Measurements from ENCODE around the gene NUCB1. TPM values are rescaled to one million over a fixed set of nuclear protein-coding genes. Genes with fewer than 3 reads are reported as not detected.

The NUCB1 gene
- total and polyA plus RNA-seq, 4 donors: 186 to 775 (median 238) TPM

- Histone ChIP-seq H3K9ac (ENCODE audit: low read depth in 1 of 2, low read length in 2 of 2) (no peak overlapping the region), H3K4me1 (ENCODE audit: control insufficient read depth in 4 of 4, insufficient read depth in 4 of 4, low read length in 3 of 4) (peaks cover 0 to 25% (median 16%) of the 10 kb centered on the region in 4 donors), H3K27ac (ENCODE audit: low read depth in 1 of 2, low read length in 2 of 2) (no peak overlapping the region), H3K27me3 (ENCODE audit: control insufficient read depth in 4 of 4, insufficient read depth in 4 of 4, low read length in 3 of 4) (no peaks in the 10 kb centered on the region), H3K4me3 (ENCODE audit: low read depth in 1 of 3, low read length in 3 of 3) (no peak overlapping the region), H3K9me3 (ENCODE audit: control insufficient read depth in 4 of 4, low read length in 3 of 4) (no peaks in the 10 kb centered on the region), H3K36me3 (ENCODE audit: control insufficient read depth in 4 of 4, insufficient read depth in 3 of 4, low read depth in 1 of 4, low read length in 3 of 4) (peaks cover 14 to 44% (median 35%) of the 10 kb centered on the region in 4 donors)
- WGBS: 94% methylated on average over 2 of the region's 2 CpGs
- TF ChIP-seq, protein P1, sequence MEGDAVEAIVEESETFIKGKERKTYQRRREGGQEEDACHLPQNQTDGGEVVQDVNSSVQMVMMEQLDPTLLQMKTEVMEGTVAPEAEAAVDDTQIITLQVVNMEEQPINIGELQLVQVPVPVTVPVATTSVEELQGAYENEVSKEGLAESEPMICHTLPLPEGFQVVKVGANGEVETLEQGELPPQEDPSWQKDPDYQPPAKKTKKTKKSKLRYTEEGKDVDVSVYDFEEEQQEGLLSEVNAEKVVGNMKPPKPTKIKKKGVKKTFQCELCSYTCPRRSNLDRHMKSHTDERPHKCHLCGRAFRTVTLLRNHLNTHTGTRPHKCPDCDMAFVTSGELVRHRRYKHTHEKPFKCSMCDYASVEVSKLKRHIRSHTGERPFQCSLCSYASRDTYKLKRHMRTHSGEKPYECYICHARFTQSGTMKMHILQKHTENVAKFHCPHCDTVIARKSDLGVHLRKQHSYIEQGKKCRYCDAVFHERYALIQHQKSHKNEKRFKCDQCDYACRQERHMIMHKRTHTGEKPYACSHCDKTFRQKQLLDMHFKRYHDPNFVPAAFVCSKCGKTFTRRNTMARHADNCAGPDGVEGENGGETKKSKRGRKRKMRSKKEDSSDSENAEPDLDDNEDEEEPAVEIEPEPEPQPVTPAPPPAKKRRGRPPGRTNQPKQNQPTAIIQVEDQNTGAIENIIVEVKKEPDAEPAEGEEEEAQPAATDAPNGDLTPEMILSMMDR (IDR thresholded peaks at IDR 0.05; ENCODE audit: low read depth, low read length, missing input control): no peak
- TF ChIP-seq RAD21 (IDR thresholded peaks at IDR 0.05) (no peak), FOXA1 (IDR thresholded peaks at IDR 0.05) (no peak)
- TF ChIP-seq, protein P2, sequence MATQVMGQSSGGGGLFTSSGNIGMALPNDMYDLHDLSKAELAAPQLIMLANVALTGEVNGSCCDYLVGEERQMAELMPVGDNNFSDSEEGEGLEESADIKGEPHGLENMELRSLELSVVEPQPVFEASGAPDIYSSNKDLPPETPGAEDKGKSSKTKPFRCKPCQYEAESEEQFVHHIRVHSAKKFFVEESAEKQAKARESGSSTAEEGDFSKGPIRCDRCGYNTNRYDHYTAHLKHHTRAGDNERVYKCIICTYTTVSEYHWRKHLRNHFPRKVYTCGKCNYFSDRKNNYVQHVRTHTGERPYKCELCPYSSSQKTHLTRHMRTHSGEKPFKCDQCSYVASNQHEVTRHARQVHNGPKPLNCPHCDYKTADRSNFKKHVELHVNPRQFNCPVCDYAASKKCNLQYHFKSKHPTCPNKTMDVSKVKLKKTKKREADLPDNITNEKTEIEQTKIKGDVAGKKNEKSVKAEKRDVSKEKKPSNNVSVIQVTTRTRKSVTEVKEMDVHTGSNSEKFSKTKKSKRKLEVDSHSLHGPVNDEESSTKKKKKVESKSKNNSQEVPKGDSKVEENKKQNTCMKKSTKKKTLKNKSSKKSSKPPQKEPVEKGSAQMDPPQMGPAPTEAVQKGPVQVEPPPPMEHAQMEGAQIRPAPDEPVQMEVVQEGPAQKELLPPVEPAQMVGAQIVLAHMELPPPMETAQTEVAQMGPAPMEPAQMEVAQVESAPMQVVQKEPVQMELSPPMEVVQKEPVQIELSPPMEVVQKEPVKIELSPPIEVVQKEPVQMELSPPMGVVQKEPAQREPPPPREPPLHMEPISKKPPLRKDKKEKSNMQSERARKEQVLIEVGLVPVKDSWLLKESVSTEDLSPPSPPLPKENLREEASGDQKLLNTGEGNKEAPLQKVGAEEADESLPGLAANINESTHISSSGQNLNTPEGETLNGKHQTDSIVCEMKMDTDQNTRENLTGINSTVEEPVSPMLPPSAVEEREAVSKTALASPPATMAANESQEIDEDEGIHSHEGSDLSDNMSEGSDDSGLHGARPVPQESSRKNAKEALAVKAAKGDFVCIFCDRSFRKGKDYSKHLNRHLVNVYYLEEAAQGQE (IDR thresholded peaks at IDR 0.05): no peak
- no peak for DNase-seq (ENCODE audit: low spot score)
Observed at GRCh38 chr19:48910803-48911202, 10.7 kb downstream of the NUCB1 start.

DNA sequence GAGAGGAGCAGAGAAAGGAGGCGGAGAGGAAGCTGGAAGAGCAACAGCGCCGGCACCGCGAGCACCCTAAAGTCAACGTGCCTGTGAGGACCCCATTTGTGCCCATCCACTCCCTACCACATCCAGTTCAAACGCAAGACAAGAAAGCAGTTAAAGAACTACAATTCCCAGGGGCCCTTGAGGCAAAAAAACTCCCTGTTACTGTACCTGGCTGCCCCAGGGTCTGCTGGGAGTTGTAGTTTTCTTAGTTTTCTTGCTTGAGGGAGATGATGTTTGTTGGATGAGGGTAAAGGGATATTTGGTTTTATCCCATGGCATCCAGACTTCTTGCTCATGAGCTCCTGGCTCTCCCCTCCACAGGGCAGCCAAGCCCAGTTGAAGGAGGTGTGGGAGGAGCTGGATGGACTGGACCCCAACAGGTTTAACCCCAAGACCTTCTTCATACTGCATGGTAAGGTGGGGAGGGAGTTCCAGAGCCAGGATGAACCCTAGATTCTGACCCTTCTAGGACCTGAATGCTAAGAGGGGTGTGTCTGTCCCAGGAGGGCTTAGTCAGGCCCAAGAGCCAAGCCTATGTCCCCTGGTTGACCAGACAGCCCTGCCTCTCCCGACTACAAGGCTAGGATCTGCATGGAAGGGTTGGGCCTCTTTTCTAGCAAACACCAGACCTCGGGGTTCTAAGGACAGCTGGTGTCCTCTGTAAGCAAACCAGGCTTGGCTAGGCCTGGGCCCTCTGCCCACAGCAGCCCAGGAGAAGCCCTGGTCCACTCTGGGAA, 13.2 kb downstream of the NUCB1 start:
- Histone ChIP-seq H3K9ac (ENCODE audit: low read depth in 1 of 2, low read length in 2 of 2) (no peak overlapping the region), H3K27me3 (ENCODE audit: control insufficient read depth in 4 of 4, insufficient read depth in 4 of 4, low read length in 3 of 4) (no peaks in the 10 kb centered on the region), H3K4me1 (ENCODE audit: control insufficient read depth in 4 of 4, insufficient read depth in 4 of 4, low read length in 3 of 4) (peaks cover 0 to 13% (median 4%) of the 10 kb centered on the region in 4 donors), H3K9me3 (ENCODE audit: control insufficient read depth in 4 of 4, low read length in 3 of 4) (no peaks in the 10 kb centered on the region), H3K36me3 (ENCODE audit: control insufficient read depth in 4 of 4, insufficient read depth in 3 of 4, low read depth in 1 of 4, low read length in 3 of 4) (peaks cover 16 to 56% (median 45%) of the 10 kb centered on the region in 4 donors), H3K4me3 (ENCODE audit: low read depth in 1 of 3, low read length in 3 of 3) (no peak overlapping the region), H3K27ac (ENCODE audit: low read depth in 1 of 2, low read length in 2 of 2) (no peak overlapping the region)
- TF ChIP-seq FOXA2 (IDR thresholded peaks at IDR 0.05) (no peak), NR2F2 (IDR thresholded peaks at IDR 0.05) (no peak), EGR1 (IDR thresholded peaks at IDR 0.05; ENCODE audit: low read depth in 2 of 2) (no peak), JUND (IDR thresholded peaks at IDR 0.05) (no peak), ATF3 (IDR thresholded peaks at IDR 0.05) (no peak), SP1 (IDR thresholded peaks at IDR 0.05) (no peak), RXRA (IDR thresholded peaks at IDR 0.05) (no peak), YY1 (IDR thresholded peaks at IDR 0.05) (no peak), GABPA (IDR thresholded peaks at IDR 0.05 in 1 of 2, conservative IDR thresholded peaks at IDR 0.05 in 1 of 2) (no peak), HNF4G (IDR thresholded peaks at IDR 0.05) (no peak), FOXA1 (IDR thresholded peaks at IDR 0.05) (no peak), TAF1 (conservative IDR thresholded peaks at IDR 0.05) (no peak), RAD21 (IDR thresholded peaks at IDR 0.05) (no peak)
- TF ChIP-seq, protein P2 (IDR thresholded peaks at IDR 0.05): no peak
- TF ChIP-seq, protein P1 (IDR thresholded peaks at IDR 0.05; ENCODE audit: low read depth, low read length, missing input control): no peak
- DNase-seq (ENCODE audit: low spot score): no peak
- WGBS: 94% methylated on average over 9 of the region's 9 CpGs
